Measurements from ENCODE around the gene TMEM235. TPM values are rescaled to one million over a fixed set of nuclear protein-coding genes. Genes with fewer than 3 reads are reported as not detected.
A peak's percentile ranks its signal among the peaks of the same experiment; 100 is the strongest.

Gene TMEM235
- polyA plus RNA-seq, 4 donors = not detected

DNA sequence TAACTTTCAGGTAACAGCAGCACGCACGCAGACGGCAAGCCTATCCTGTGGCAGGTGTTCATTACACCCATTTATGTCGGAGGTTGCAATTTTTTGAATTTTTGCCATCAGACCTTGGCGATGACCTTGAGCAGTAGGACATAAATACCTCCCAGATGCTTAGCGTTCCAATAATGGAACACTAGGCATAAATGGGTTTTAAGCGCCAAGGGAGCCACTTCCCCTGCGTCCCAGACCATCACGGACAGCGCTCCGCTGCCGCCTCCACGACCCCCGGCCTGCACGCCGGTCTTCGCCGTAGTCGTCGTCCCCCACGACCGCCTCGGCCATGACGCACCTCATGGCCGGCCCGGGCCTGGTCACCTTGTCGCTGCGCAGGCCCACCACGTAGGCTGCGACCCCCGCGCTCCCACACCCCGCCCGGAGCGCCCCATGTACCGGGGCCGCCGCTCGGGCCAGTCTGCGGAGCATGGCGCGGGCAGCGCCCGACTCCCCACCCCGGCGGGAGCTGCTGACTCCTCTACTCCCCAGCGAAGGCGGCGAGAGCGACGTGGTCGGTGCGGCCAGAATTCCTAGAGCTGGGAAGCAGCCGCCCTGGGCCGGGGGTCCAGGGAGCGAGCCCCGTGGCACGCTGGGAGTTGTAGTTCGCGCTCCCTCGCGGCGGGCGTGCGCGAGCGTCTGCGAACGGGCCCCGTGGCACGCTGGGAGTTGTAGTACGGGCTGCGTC is 22.7 kb downstream of the TMEM235 start:
- Histone ChIP-seq H3K27me3 (ENCODE audit: control insufficient read depth in 3 of 3, insufficient read depth in 3 of 3, low read length in 3 of 3) (no peaks in the 10 kb centered on the region), H3K4me1 (ENCODE audit: control insufficient read depth in 3 of 3, insufficient read depth in 2 of 3, low read depth in 1 of 3, low read length in 2 of 3) (peaks cover 4 to 29% (median 11%) of the 10 kb centered on the region in 3 donors), H3K9me3 (ENCODE audit: control insufficient read depth in 2 of 2, insufficient read depth in 1 of 2, low read depth in 1 of 2, low read length in 1 of 2) (no peaks in the 10 kb centered on the region), H3K27ac (ENCODE audit: low read depth in 1 of 3, low read length in 2 of 3) (peak overlapping the region; percentile 47 to 89 (median 73)), H3K4me3 (ENCODE audit: low read depth in 1 of 3, low read length in 3 of 3) (peak overlapping the region; percentile 73 to 91 (median 77)), H3K36me3 (ENCODE audit: control insufficient read depth in 3 of 3, insufficient read depth in 2 of 3, low read depth in 1 of 3, low read length in 3 of 3) (no peaks in the 10 kb centered on the region)
- FAIRE-seq = no peak
- 1 to 3% (median 3%) methylated on average over 56 to 73 of the region's 73 CpGs for WGBS, 3 donors
- peak; percentile 81 to 95 for DNase-seq

- Histone ChIP-seq H3K4me1 (ENCODE audit: control insufficient read depth in 3 of 3, insufficient read depth in 2 of 3, low read depth in 1 of 3, low read length in 2 of 3) (peaks cover 4 to 29% (median 12%) of the 10 kb centered on the region in 3 donors), H3K36me3 (ENCODE audit: control insufficient read depth in 3 of 3, insufficient read depth in 2 of 3, low read depth in 1 of 3, low read length in 3 of 3) (no peaks in the 10 kb centered on the region), H3K4me3 (ENCODE audit: low read depth in 1 of 3, low read length in 3 of 3) (no peak overlapping the region), H3K27me3 (ENCODE audit: control insufficient read depth in 3 of 3, insufficient read depth in 3 of 3, low read length in 3 of 3) (no peaks in the 10 kb centered on the region), H3K27ac (ENCODE audit: low read depth in 1 of 3, low read length in 2 of 3) (no peak overlapping the region), H3K9me3 (ENCODE audit: control insufficient read depth in 2 of 2, insufficient read depth in 1 of 2, low read depth in 1 of 2, low read length in 1 of 2) (no peaks in the 10 kb centered on the region)
- FAIRE-seq = no peak
- DNase-seq = no peak
- 80 to 88% (median 81%) methylated on average over 18 of the region's 18 CpGs for WGBS, 3 donors
These were observed 23.7 kb downstream of the TMEM235 start for GRCh38 chr17:78255029-78255656.

DNA sequence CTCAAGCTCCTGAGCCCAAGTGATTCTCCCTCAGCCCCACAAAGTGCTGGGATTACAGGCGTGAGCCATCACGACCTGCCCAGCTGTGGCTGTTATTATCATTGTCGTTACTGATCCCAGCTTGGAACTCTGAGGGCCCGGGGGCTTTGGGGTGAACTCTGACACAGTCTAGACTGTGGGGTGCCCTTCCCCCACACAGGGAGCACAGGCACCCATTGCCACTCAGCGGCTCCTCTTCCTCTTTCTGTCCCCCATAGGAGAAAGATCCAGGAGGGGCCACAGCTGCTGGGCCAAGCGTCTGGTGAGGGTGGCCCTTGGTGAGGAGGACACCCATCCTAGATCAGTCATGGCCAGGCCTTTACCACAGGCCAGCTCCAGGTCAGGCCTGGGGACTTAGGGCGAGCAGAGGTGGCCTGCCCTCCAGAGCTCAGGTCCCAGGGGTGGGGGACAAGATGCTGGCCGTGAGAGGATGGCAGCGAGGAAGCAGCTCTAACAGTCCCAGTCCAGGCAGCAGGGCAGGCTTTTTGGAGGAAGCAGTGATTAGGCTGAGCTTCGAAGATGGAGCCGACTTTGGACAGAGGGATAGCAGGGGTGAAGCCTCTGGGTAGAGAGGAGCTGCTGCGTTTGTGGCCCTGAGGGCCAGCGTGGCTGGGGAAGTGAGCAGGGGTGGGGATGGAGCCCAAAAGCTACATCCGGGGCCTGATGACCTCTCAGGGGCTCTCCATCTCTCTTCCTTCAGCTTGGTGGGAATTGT is 24.7 kb downstream of the TMEM235 start:
- no peak for DNase-seq
- H3K36me3 ChIP-seq (ENCODE audit: control insufficient read depth in 3 of 3, insufficient read depth in 2 of 3, low read depth in 1 of 3, low read length in 3 of 3) = no peaks in the 10 kb centered on the region
- no peaks in the 10 kb centered on the region for H3K9me3 ChIP-seq (ENCODE audit: control insufficient read depth in 2 of 2, insufficient read depth in 1 of 2, low read depth in 1 of 2, low read length in 1 of 2)
- H3K4me3 ChIP-seq (ENCODE audit: low read depth in 1 of 3, low read length in 3 of 3) = no peak overlapping the region
- WGBS, 3 donors = 80 to 89% (median 83%) methylated on average over 14 of the region's 14 CpGs
- peaks cover 4 to 27% (median 12%) of the 10 kb centered on the region in 3 donors for H3K4me1 ChIP-seq (ENCODE audit: control insufficient read depth in 3 of 3, insufficient read depth in 2 of 3, low read depth in 1 of 3, low read length in 2 of 3)
- H3K27me3 ChIP-seq (ENCODE audit: control insufficient read depth in 3 of 3, insufficient read depth in 3 of 3, low read length in 3 of 3) = no peaks in the 10 kb centered on the region
- H3K27ac ChIP-seq (ENCODE audit: low read depth in 1 of 3, low read length in 2 of 3) = no peak overlapping the region
- no peak for FAIRE-seq

DNA sequence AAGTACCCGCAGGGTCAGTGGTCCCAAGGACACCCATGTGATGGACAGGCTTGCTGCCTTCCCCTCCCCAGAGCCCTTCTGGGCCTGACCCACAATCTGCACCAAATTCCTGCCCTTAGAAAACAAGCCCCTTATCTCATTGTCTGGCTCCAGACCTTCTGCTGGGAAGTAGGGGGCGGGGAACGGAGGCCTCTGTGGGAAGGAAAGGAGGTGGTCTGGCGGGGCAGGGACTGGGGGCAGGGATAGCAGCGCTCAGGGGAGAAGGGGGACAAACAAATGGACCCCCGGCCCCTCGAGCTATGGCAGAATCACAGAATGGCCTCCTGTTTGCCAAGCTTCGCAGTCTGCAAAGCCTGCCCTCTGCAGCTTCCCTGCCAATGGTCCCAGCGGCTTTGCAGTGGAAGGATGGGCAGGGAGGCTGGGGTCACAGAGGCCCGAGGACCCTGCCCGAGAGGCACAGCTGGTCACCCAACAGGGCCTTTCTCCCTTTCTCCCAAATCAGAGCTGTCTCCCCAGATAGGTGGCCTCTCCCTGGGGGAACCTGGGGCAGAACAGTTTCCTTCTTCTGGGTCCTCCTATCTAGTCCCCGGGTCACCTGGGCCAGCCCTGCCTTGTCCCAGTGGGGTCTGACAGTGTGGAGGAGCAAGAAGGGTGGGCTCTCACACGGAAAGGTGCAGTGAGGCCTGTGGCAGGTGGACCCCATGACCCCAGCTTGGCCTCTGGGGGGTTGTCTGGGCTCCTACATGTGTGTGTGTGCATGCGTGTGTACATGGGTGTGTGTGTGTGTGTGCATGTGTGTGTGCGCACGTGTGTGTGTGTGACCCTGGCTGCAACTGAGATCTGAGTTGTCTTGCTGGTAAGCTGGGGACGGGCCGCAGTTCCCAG is 25.5 kb downstream of the TMEM235 start:
- no peak overlapping the region for H3K27ac ChIP-seq (ENCODE audit: low read depth in 1 of 3, low read length in 2 of 3)
- H3K9me3 ChIP-seq (ENCODE audit: control insufficient read depth in 2 of 2, insufficient read depth in 1 of 2, low read depth in 1 of 2, low read length in 1 of 2) = no peaks in the 10 kb centered on the region
- H3K4me1 ChIP-seq (ENCODE audit: control insufficient read depth in 3 of 3, insufficient read depth in 2 of 3, low read depth in 1 of 3, low read length in 2 of 3) = peaks cover 0 to 18% (median 12%) of the 10 kb centered on the region in 3 donors
- H3K36me3 ChIP-seq (ENCODE audit: control insufficient read depth in 3 of 3, insufficient read depth in 2 of 3, low read depth in 1 of 3, low read length in 3 of 3) = no peaks in the 10 kb centered on the region
- no peak for FAIRE-seq
- no peak for DNase-seq
- H3K4me3 ChIP-seq (ENCODE audit: low read depth in 1 of 3, low read length in 3 of 3) = no peak overlapping the region
- WGBS, 3 donors = 67 to 75% (median 71%) methylated on average over 16 to 18 of the region's 18 CpGs
- no peaks in the 10 kb centered on the region for H3K27me3 ChIP-seq (ENCODE audit: control insufficient read depth in 3 of 3, insufficient read depth in 3 of 3, low read length in 3 of 3)

GRCh38 chr17:78257810-78258322 is 26.4 kb downstream of the TMEM235 start:
- no peak for DNase-seq

GRCh38 chr17:78258323-78259191 is 27.1 kb downstream of the TMEM235 start:
- 21 to 29% (median 23%) methylated on average over 20 to 23 of the region's 23 CpGs for WGBS, 3 donors
- Histone ChIP-seq H3K27me3 (ENCODE audit: control insufficient read depth in 3 of 3, insufficient read depth in 3 of 3, low read length in 3 of 3) (no peaks in the 10 kb centered on the region), H3K9me3 (ENCODE audit: control insufficient read depth in 2 of 2, insufficient read depth in 1 of 2, low read depth in 1 of 2, low read length in 1 of 2) (no peaks in the 10 kb centered on the region), H3K27ac (ENCODE audit: low read depth in 1 of 3, low read length in 2 of 3) (peak overlapping the region in 1 of 3 donors; percentile 69), H3K36me3 (ENCODE audit: control insufficient read depth in 3 of 3, insufficient read depth in 2 of 3, low read depth in 1 of 3, low read length in 3 of 3) (no peaks in the 10 kb centered on the region), H3K4me1 (ENCODE audit: control insufficient read depth in 3 of 3, insufficient read depth in 2 of 3, low read depth in 1 of 3, low read length in 2 of 3) (peaks cover 0 to 26% (median 11%) of the 10 kb centered on the region in 3 donors), H3K4me3 (ENCODE audit: low read depth in 1 of 3, low read length in 3 of 3) (peak overlapping the region in 1 of 3 donors; percentile 13)
- FAIRE-seq = no peak
- DNase-seq = no peak

More at GRCh38 chr17:78257810-78258322, 26.4 kb downstream of the TMEM235 start:
- no peak for FAIRE-seq
- Histone ChIP-seq H3K36me3 (ENCODE audit: control insufficient read depth in 3 of 3, insufficient read depth in 2 of 3, low read depth in 1 of 3, low read length in 3 of 3) (no peaks in the 10 kb centered on the region), H3K27me3 (ENCODE audit: control insufficient read depth in 3 of 3, insufficient read depth in 3 of 3, low read length in 3 of 3) (no peaks in the 10 kb centered on the region), H3K4me3 (ENCODE audit: low read depth in 1 of 3, low read length in 3 of 3) (no peak overlapping the region), H3K9me3 (ENCODE audit: control insufficient read depth in 2 of 2, insufficient read depth in 1 of 2, low read depth in 1 of 2, low read length in 1 of 2) (no peaks in the 10 kb centered on the region), H3K4me1 (ENCODE audit: control insufficient read depth in 3 of 3, insufficient read depth in 2 of 3, low read depth in 1 of 3, low read length in 2 of 3) (peaks cover 0 to 19% (median 8%) of the 10 kb centered on the region in 3 donors), H3K27ac (ENCODE audit: low read depth in 1 of 3, low read length in 2 of 3) (peak overlapping the region in 1 of 3 donors; percentile 69)
- WGBS, 3 donors = 15 to 35% (median 33%) methylated on average over 16 of the region's 16 CpGs

DNA sequence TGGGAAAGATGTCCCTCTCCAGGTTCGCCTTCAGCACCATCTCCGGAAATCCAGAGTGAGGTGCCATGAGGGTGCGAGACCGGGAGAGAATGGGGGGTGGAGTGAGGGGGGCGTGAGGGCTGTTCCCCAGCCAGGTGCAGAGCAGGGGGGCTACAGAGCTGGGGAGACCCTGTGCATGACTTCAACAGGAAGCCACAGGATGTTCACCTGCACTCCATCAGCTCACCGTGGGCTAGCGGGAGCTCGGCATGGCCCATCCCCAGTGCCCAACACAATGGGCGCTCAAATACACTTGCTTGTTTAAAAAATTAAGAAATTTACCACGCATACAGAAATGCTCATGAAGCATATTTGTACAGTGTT is 27.7 kb downstream of the TMEM235 start:
- no peaks in the 10 kb centered on the region for H3K36me3 ChIP-seq (ENCODE audit: control insufficient read depth in 3 of 3, insufficient read depth in 2 of 3, low read depth in 1 of 3, low read length in 3 of 3)
- no peak overlapping the region for H3K4me3 ChIP-seq (ENCODE audit: low read depth in 1 of 3, low read length in 3 of 3)
- DNase-seq (no peak), FAIRE-seq (no peak)
- H3K4me1 ChIP-seq (ENCODE audit: control insufficient read depth in 3 of 3, insufficient read depth in 2 of 3, low read depth in 1 of 3, low read length in 2 of 3) = peaks cover 0 to 29% (median 12%) of the 10 kb centered on the region in 3 donors
- H3K9me3 ChIP-seq (ENCODE audit: control insufficient read depth in 2 of 2, insufficient read depth in 1 of 2, low read depth in 1 of 2, low read length in 1 of 2) = no peaks in the 10 kb centered on the region
- peak overlapping the region in 1 of 3 donors; percentile 67 for H3K27ac ChIP-seq (ENCODE audit: low read depth in 1 of 3, low read length in 2 of 3)
- no peaks in the 10 kb centered on the region for H3K27me3 ChIP-seq (ENCODE audit: control insufficient read depth in 3 of 3, insufficient read depth in 3 of 3, low read length in 3 of 3)
- 77 to 83% (median 82%) methylated on average over 10 of the region's 10 CpGs for WGBS, 3 donors

Data from small intestine (tissue), 7 donors.